HG03045 (cell line): ENCODE measurements around the gene LMO1.

ENCODE experiments used
- ATAC-seq: cut with Tn5 transposase; IDR thresholded peaks from one replicate; pipeline ENCODE4 v1.9.1; 2021; ENCODE audit warnings: mild to moderate bottlenecking, moderate library complexity; ENCODE audit not compliant: unreplicated experiment

LMO1 gene

DNA sequence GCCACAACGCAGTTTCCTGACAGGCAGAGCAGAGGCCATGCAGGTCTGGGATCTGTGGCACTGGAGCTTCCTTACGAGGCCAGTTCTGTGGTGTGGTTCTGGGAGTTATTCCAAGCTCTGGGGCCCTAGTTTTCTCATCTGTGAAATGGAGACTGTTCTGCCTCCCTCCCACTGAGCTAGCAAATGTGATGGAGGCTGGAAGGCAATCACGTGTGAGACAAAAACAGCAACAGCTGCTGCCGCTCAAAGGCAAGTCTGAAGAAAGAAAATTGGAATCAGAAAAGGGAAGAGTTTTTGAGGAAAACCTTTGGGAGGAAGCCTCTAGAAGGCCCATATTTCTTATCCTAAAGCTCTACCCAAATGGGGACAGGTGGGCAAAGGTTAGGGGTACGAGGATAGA, 86.5 kb downstream of the LMO1 start:
- no peak for ATAC-seq
